Fibroblast of villous mesenchyme (primary cell): Measurements from ENCODE around the gene USP33. TPM values are rescaled to one million over a fixed set of nuclear protein-coding genes. Genes with fewer than 3 reads are reported as not detected.

Experiments used
- DNase-seq: peaks from one replicate; pipeline ENCODE4 v3.0.0-alpha.2; 2010; ENCODE audit warnings: low read depth
- H3K4me3 ChIP-seq: 2 replicates; pipeline ENCODE4 v1.5.1; 2011; ENCODE audit warnings: low read depth, mild to moderate bottlenecking, low read length
- total RNA-seq: library from RNA; depleted of rRNA; stranded (reverse); fragments of >200 nt; gene quantifications from 2 replicates; pipeline ENCODE4 v1.2.3, GENCODE V29; 2012
- TF ChIP-seq, protein P1 (sequence below): IDR thresholded peaks from 2 replicates; pipeline ENCODE4 v1.5.1; 2012; ENCODE audit warnings: low read depth, mild to moderate bottlenecking, low read length; ENCODE audit not compliant: insufficient read depth

Gene USP33
- total RNA-seq, 1 donor, result 120 TPM

DNA sequence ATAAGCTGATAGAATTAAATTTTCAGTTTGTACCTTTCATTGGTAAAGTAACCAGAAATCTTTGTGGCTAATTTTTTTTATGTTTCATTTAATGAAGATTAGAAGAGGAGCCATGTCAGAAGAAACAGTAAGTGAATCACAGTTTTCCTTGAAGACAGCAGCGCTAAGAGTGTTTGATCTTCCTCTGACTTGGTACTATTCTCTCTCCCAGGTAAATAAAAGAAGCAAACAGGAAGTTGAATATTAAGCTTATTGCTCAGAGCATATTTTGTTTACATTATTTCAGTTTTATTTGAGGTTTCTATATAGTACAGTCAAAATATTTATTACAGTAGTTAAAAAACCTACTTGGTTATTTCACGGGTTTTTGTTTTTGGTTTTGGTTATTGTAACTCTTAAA, 23.5 kb upstream of the USP33 start:
- DNase-seq, result no peak
- TF ChIP-seq, protein P1, sequence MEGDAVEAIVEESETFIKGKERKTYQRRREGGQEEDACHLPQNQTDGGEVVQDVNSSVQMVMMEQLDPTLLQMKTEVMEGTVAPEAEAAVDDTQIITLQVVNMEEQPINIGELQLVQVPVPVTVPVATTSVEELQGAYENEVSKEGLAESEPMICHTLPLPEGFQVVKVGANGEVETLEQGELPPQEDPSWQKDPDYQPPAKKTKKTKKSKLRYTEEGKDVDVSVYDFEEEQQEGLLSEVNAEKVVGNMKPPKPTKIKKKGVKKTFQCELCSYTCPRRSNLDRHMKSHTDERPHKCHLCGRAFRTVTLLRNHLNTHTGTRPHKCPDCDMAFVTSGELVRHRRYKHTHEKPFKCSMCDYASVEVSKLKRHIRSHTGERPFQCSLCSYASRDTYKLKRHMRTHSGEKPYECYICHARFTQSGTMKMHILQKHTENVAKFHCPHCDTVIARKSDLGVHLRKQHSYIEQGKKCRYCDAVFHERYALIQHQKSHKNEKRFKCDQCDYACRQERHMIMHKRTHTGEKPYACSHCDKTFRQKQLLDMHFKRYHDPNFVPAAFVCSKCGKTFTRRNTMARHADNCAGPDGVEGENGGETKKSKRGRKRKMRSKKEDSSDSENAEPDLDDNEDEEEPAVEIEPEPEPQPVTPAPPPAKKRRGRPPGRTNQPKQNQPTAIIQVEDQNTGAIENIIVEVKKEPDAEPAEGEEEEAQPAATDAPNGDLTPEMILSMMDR, result no peak
- H3K4me3 ChIP-seq, result no peak overlapping the region

DNA sequence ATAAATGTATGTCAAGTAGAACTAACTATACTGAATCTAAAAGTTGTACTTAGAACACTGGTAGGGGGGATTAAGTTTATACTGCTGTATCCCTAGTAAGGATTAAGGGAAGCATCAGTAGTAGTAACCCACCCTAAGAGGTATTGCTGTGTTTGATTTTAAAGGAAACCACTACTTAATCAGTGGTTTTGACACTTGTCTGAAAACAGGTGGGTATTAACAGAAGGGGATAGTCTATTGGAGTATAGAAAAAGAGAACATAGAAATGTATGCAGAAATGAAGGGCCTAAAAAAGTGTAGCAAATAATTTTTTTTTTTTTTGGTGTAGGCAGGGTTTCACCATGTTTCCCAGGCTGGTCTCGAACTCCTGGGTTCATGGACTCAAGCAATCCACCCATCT, 22.0 kb upstream of the USP33 start:
- H3K4me3 ChIP-seq, result no peak overlapping the region
- DNase-seq, result no peak
- TF ChIP-seq, protein P1, result no peak

DNA sequence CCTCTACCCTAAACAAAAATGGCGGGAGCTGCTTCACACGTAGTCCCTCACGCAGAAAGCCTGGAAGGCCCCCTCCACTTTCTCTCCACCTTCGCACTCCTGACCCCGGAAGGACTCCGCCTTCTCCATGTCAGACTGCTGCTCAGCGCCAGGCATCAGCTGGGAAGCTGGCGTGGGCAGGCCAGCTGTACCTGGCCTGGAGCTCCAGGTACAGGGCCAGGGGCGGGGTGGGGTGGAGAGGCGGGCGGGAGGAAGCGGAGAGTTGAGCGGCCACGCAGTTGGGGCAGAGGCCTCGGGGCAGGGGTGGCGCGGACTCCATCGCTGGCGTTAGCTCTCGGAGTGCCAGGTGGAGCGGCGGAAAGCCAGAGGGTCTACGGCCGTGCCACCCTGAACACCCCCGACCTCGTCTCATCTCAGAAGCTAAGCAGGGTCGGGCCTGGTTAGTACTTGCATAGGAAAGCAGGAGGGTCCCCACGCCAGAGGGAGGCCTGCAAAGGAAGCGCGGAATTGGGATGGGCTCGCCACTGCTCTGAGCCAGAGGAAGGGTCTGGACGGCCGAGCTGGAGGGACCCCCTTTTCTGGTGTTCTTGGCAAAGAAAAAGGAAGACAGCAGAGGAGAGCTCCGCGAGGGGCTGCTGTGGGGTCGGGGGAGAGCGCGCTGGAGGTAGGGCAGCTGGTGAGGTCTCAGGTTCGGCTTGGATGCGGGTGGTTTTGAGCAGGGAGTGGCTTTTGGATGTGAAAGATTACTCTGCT, 20.1 kb upstream of the USP33 start, which contains the start of gene MIGA1:
TSS of gene MIGA1 (plus strand) at position 121 of the 753 bp plus-strand sequence. CDS start 3,604 bp downstream, outside the sequence.
- TF ChIP-seq, protein P1, result no peak
- H3K4me3 ChIP-seq, result peak within 1 kb of the TSS; percentile 87
- DNase-seq, result peak; percentile 89

DNA sequence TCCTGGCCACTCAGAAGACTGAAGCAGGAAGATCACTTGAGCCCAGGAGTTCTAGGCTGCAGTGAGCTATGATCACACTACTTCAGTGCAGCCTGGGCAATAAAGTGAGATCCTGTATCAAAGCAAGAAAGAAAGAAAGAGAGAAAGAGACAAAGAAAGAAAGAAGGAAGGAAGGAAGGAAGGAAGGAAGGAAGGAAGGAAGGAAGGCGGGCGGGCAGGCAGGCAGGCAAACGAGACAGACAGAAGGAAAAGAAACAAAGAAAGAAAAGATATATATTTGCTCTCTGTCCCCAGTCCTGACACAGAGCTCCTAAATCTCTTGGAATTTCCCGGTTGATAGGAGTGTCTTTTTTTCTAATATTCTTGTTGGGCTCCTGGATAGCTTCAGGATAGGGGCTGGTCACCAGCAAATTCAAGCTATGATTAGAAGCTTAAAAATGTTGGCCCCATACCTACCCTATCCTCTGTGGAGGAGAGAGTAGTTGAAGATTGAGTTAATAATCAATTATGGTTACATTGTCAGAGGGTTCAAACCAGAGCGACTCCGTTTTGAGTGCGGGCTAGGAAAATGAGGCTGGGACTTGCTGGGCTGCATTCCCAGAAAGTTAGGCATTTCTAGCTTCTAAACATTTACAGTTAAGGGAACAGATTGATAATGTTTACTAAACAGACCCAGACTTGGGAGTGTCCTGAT, 16.5 kb upstream of the USP33 start:
- TF ChIP-seq, protein P1, result no peak
- H3K4me3 ChIP-seq, result no peak overlapping the region
- no peak for DNase-seq

DNA sequence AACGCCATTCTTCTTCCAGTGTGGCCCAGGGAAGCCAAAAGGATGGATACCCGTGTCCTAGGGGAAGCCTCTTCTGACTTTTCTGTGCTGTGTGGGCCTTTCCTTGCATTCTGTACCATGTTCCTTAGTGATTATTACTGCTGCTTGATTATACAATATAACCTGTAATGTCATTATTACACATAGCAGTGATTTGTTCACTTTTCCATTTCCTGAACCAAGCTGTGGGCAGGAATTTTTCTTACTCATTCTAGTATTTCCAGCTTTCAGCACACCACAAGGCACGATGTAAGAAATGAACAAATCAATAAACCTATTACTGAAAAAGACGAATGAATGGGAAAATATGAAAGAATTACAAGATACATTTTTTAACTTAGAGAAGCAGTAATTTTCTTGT, 8.4 kb upstream of the USP33 start:
- no peak for DNase-seq
- no peak overlapping the region for H3K4me3 ChIP-seq
- TF ChIP-seq, protein P1, result no peak

DNA sequence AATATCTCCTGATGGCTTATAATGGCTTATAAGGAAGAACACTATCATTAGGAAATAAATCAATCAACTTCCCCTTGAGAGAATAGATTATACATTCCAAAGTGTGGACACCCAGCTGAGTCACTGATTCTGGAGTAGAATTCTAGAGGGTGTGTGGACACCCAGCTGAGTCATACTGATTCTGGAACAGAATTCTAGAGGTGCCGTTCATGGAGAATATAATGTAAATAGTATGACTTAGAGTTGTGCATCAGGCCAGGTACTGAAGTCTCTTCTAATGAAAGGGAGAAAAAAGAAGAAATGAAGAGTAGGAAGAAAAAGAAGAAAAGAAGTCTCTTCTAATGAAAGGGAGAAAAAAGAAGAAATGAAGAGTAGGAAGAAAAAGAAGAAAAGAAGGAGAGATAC, 2.4 kb upstream of the USP33 start:
- peak; percentile 57 for DNase-seq
- TF ChIP-seq, protein P1, result no peak

More for the DNA sequence above, 2.4 kb upstream of the USP33 start:
- no peak overlapping the region for H3K4me3 ChIP-seq
